ENCODE data around the gene ZFYVE27. TPM values are rescaled to one million over a fixed set of nuclear protein-coding genes. Genes with fewer than 3 reads are reported as not detected.

ZFYVE27 gene
- polyA plus RNA-seq, 1 donor (not counting 4 experiments of a cell fraction or from before 2014, with no cell fraction given), result 14.3 TPM

- Histone ChIP-seq H2AFZ (ENCODE audit: control insufficient read depth, low read length) (no peak overlapping the region), H3K9ac (ENCODE audit: control insufficient read depth, extremely low read depth, insufficient read depth, low read length) (peak overlapping the region; percentile 60), H3K4me1 (ENCODE audit: control insufficient read depth, extremely low read depth, insufficient read depth, low read length) (peaks cover 51% of the 10 kb centered on the region), H4K20me1 (ENCODE audit: control insufficient read depth, extremely low read depth, insufficient read depth, low read length) (no peaks in the 10 kb centered on the region), H3K27me3 (ENCODE audit: control insufficient read depth, extremely low read depth, insufficient read depth, low read length) (no peaks in the 10 kb centered on the region), H3K9me3 (ENCODE audit: control insufficient read depth, low read depth, low read length) (no peaks in the 10 kb centered on the region), H3K4me3 (ENCODE audit: control insufficient read depth in 2 of 3, extremely low read depth in 1 of 3, insufficient read depth in 2 of 3, low read depth in 1 of 3, low read length in 3 of 3) (no peak overlapping the region), H3K36me3 (ENCODE audit: control insufficient read depth in 2 of 2, extremely low read depth in 1 of 2, insufficient read depth in 2 of 2, low read length in 2 of 2) (peaks cover 6 to 25% of the 10 kb centered on the region in 2 experiments), H3K9me1 (ENCODE audit: control insufficient read depth, extremely low read depth, insufficient read depth, low read length) (no peaks in the 10 kb centered on the region), H3K79me2 (ENCODE audit: control insufficient read depth, insufficient read depth, low read length) (peaks cover 34% of the 10 kb centered on the region), H3K27ac (ENCODE audit: control insufficient read depth, insufficient read depth, low read length) (peak overlapping the region; percentile 75), H3K4me2 (ENCODE audit: control insufficient read depth, extremely low read depth, insufficient read depth, low read depth, low read length) (peak overlapping the region; percentile 47)
- dilution Hi-C loops (cut with MboI; ENCODE audit: extremely low pct_ligation_motif_present, low sequenced_read_pairs), result no loop called here
- no peak for TF ChIP-seq CTCF (optimal IDR thresholded peaks at IDR 0.05 in 1 of 3, IDR thresholded peaks at IDR 0.05 in 1 of 3, conservative IDR thresholded peaks at IDR 0.05 in 1 of 3; ENCODE audit: extremely low read depth in 1 of 3, insufficient read depth in 2 of 3, low read length in 3 of 3)
- TF ChIP-seq EZH2 (IDR thresholded peaks at IDR 0.05; ENCODE audit: low read length), result no peak
- DNase-seq (ENCODE audit: low read depth, low spot score) (peak; percentile 96), FAIRE-seq (peak; percentile 98)
Observed at GRCh38 chr10:97718659-97719142, 18.2 kb upstream of the ZFYVE27 start.

- H3K4me2 ChIP-seq (ENCODE audit: control insufficient read depth, extremely low read depth, insufficient read depth, low read depth, low read length), result peak overlapping the region; percentile 47
- peak; percentile 29 for FAIRE-seq
- H2AFZ ChIP-seq (ENCODE audit: control insufficient read depth, low read length), result no peak overlapping the region
- peaks cover 53% of the 10 kb centered on the region for H3K4me1 ChIP-seq (ENCODE audit: control insufficient read depth, extremely low read depth, insufficient read depth, low read length)
- H3K9ac ChIP-seq (ENCODE audit: control insufficient read depth, extremely low read depth, insufficient read depth, low read length), result peak overlapping the region; percentile 60
- TF ChIP-seq EZH2 (IDR thresholded peaks at IDR 0.05; ENCODE audit: low read length) (no peak), CTCF (optimal IDR thresholded peaks at IDR 0.05 in 1 of 3, IDR thresholded peaks at IDR 0.05 in 1 of 3, conservative IDR thresholded peaks at IDR 0.05 in 1 of 3; ENCODE audit: extremely low read depth in 1 of 3, insufficient read depth in 2 of 3, low read length in 3 of 3) (no peak)
- DNase-seq (ENCODE audit: low read depth, low spot score), result no peak
- no peaks in the 10 kb centered on the region for H3K9me1 ChIP-seq (ENCODE audit: control insufficient read depth, extremely low read depth, insufficient read depth, low read length)
- dilution Hi-C loops (cut with MboI; ENCODE audit: extremely low pct_ligation_motif_present, low sequenced_read_pairs), result no loop called here
- H3K36me3 ChIP-seq (ENCODE audit: control insufficient read depth in 2 of 2, extremely low read depth in 1 of 2, insufficient read depth in 2 of 2, low read length in 2 of 2), result peaks cover 6 to 25% of the 10 kb centered on the region in 2 experiments
- no peaks in the 10 kb centered on the region for H4K20me1 ChIP-seq (ENCODE audit: control insufficient read depth, extremely low read depth, insufficient read depth, low read length)
- H3K27ac ChIP-seq (ENCODE audit: control insufficient read depth, insufficient read depth, low read length), result peak overlapping the region; percentile 75
- peaks cover 30% of the 10 kb centered on the region for H3K79me2 ChIP-seq (ENCODE audit: control insufficient read depth, insufficient read depth, low read length)
- H3K27me3 ChIP-seq (ENCODE audit: control insufficient read depth, extremely low read depth, insufficient read depth, low read length), result no peaks in the 10 kb centered on the region
- H3K9me3 ChIP-seq (ENCODE audit: control insufficient read depth, low read depth, low read length), result no peaks in the 10 kb centered on the region
- no peak overlapping the region for H3K4me3 ChIP-seq (ENCODE audit: control insufficient read depth in 2 of 3, extremely low read depth in 1 of 3, insufficient read depth in 2 of 3, low read depth in 1 of 3, low read length in 3 of 3)
Observed at GRCh38 chr10:97719602-97720001, 17.3 kb upstream of the ZFYVE27 start.

All from keratinocyte (primary cell).